ENCODE measurements around the gene RPS5.

RPS5 gene

GRCh38 chr19:58354478-58355030 lies 32.5 kb upstream of the RPS5 start:
- Histone ChIP-seq H3K9me2 (replicated peaks; ENCODE audit: insufficient read depth, low read length) (no peaks in the 10 kb centered on the region), H3K9me3 (replicated peaks; ENCODE audit: insufficient read depth, low read length) (no peaks in the 10 kb centered on the region), H2AFZ (ENCODE audit: low read length) (no peak overlapping the region), H3K27ac (ENCODE audit: low read length) (no peak overlapping the region), H3K4me1 (ENCODE audit: low read length) (no peaks in the 10 kb centered on the region), H3K9ac (ENCODE audit: low read length) (no peak overlapping the region), H3K4me3 (ENCODE audit: low read length) (no peak overlapping the region), H3K4me2 (ENCODE audit: low read depth, low read length) (no peak overlapping the region), H3K36me3 (replicated peaks; ENCODE audit: insufficient read depth, low read length) (no peaks in the 10 kb centered on the region), H3K27me3 (replicated peaks; ENCODE audit: insufficient read depth, low read length) (no peaks in the 10 kb centered on the region), H4K20me1 (ENCODE audit: insufficient read depth, low read length) (no peaks in the 10 kb centered on the region), H3K79me2 (ENCODE audit: low read length) (no peaks in the 10 kb centered on the region), H3F3A (ENCODE audit: insufficient read depth, low read length) (no peaks in the 10 kb centered on the region)
- TF ChIP-seq EZH2 (optimal IDR thresholded peaks at IDR 0.05; ENCODE audit: low read depth, low read length) (no peak), EZH2phosphoT487 (IDR thresholded peaks at IDR 0.05; ENCODE audit: low read length) (no peak), CTCF (IDR thresholded peaks at IDR 0.05; ENCODE audit: low read length) (no peak)
- DNase-seq, result no peak

- no peaks in the 10 kb centered on the region for H3K9me3 ChIP-seq (replicated peaks; ENCODE audit: insufficient read depth, low read length)
- no peak for TF ChIP-seq CTCF (IDR thresholded peaks at IDR 0.05; ENCODE audit: low read length)
- H2AFZ ChIP-seq (ENCODE audit: low read length), result no peak overlapping the region
- no peak overlapping the region for H3K27ac ChIP-seq (ENCODE audit: low read length)
- H3K27me3 ChIP-seq (replicated peaks; ENCODE audit: insufficient read depth, low read length), result no peaks in the 10 kb centered on the region
- H3K79me2 ChIP-seq (ENCODE audit: low read length), result no peaks in the 10 kb centered on the region
- DNase-seq, result no peak
- no peaks in the 10 kb centered on the region for H3K36me3 ChIP-seq (replicated peaks; ENCODE audit: insufficient read depth, low read length)
- H3F3A ChIP-seq (ENCODE audit: insufficient read depth, low read length), result no peaks in the 10 kb centered on the region
- H3K9ac ChIP-seq (ENCODE audit: low read length), result no peak overlapping the region
- H3K4me1 ChIP-seq (ENCODE audit: low read length), result no peaks in the 10 kb centered on the region
- no peaks in the 10 kb centered on the region for H3K9me2 ChIP-seq (replicated peaks; ENCODE audit: insufficient read depth, low read length)
- no peak overlapping the region for H3K4me2 ChIP-seq (ENCODE audit: low read depth, low read length)
- H3K4me3 ChIP-seq (ENCODE audit: low read length), result no peak overlapping the region
- no peaks in the 10 kb centered on the region for H4K20me1 ChIP-seq (ENCODE audit: insufficient read depth, low read length)
These were observed 31.8 kb upstream of the RPS5 start for GRCh38 chr19:58355215-58355796.

GRCh38 chr19:58355908-58356765 lies 30.9 kb upstream of the RPS5 start:
- Histone ChIP-seq H3K9ac (ENCODE audit: low read length) (no peak overlapping the region), H2AFZ (ENCODE audit: low read length) (no peak overlapping the region), H3K4me2 (ENCODE audit: low read depth, low read length) (no peak overlapping the region), H3K27ac (ENCODE audit: low read length) (no peak overlapping the region), H3K79me2 (ENCODE audit: low read length) (no peaks in the 10 kb centered on the region), H3K4me3 (ENCODE audit: low read length) (no peak overlapping the region), H3K36me3 (replicated peaks; ENCODE audit: insufficient read depth, low read length) (no peaks in the 10 kb centered on the region), H3F3A (ENCODE audit: insufficient read depth, low read length) (no peaks in the 10 kb centered on the region), H3K9me2 (replicated peaks; ENCODE audit: insufficient read depth, low read length) (no peaks in the 10 kb centered on the region), H3K4me1 (ENCODE audit: low read length) (no peaks in the 10 kb centered on the region), H3K27me3 (replicated peaks; ENCODE audit: insufficient read depth, low read length) (no peaks in the 10 kb centered on the region), H4K20me1 (ENCODE audit: insufficient read depth, low read length) (no peaks in the 10 kb centered on the region), H3K9me3 (replicated peaks; ENCODE audit: insufficient read depth, low read length) (no peaks in the 10 kb centered on the region)
- no peak for DNase-seq
- no peak for TF ChIP-seq EZH2 (optimal IDR thresholded peaks at IDR 0.05; ENCODE audit: low read depth, low read length)
- no peak for TF ChIP-seq CTCF (IDR thresholded peaks at IDR 0.05; ENCODE audit: low read length)
- TF ChIP-seq EZH2phosphoT487 (IDR thresholded peaks at IDR 0.05; ENCODE audit: low read length), result no peak
